Neural crest cell (in vitro differentiated cells): ENCODE data around the gene ORC3. TPM values are rescaled to one million over a fixed set of nuclear protein-coding genes. Genes with fewer than 3 reads are reported as not detected.

Source experiments
- DNase-seq: peaks from one replicate; pipeline ENCODE4 v3.0.0; 2021; ENCODE audit warnings: low read depth, mixed read lengths, low spot score
- H3K27ac Mint-ChIP-seq: one replicate; pipeline ENCODE4 v1.8.0; 2021; ENCODE audit warnings: mild to moderate bottlenecking, mixed read lengths; ENCODE audit not compliant: unreplicated experiment
- H3K27me3 Mint-ChIP-seq: 2 replicates; pipeline ENCODE4 v1.8.0; 2021; ENCODE audit warnings: low read depth, mild to moderate bottlenecking, mixed read lengths
- H3K36me3 Mint-ChIP-seq: 2 replicates; pipeline ENCODE4 v1.8.0; 2021; ENCODE audit warnings: low read depth, mild to moderate bottlenecking, mixed read lengths
- H3K4me1 Mint-ChIP-seq: 2 replicates; pipeline ENCODE4 v1.8.0; 2021; ENCODE audit warnings: mixed read lengths
- H3K4me3 Mint-ChIP-seq: one replicate; pipeline ENCODE4 v1.8.0; 2021; ENCODE audit warnings: mild to moderate bottlenecking, mixed read lengths
- H3K9me3 Mint-ChIP-seq: 2 replicates; pipeline ENCODE4 v1.8.0; 2021; ENCODE audit warnings: mixed read lengths
- CTCF ChIP-seq: fragments of 200-600 bp; sonication (generic); conservative IDR thresholded peaks from 2 replicates; pipeline ENCODE4 v1.5.0; 2021; ENCODE audit warnings: antibody characterized with exemption, mild to moderate bottlenecking
- total RNA-seq: library from RNA; stranded (reverse); gene quantifications from 2 replicates; pipeline ENCODE4 v1.2.1, GENCODE V29; 2021

Gene ORC3
- total RNA-seq, 1 donor from 2014 or later, result 37.3 TPM

- Mint-ChIP-seq H3K4me1 (no peaks in the 10 kb centered on the region), H3K27me3 (no peaks in the 10 kb centered on the region), H3K4me3 (no peak overlapping the region), H3K27ac (no peak overlapping the region), H3K9me3 (no peaks in the 10 kb centered on the region), H3K36me3 (peaks cover 4% of the 10 kb centered on the region)
- no peak for DNase-seq
- TF ChIP-seq CTCF, result no peak
Observed at GRCh38 chr6:87637106-87637505, 47.2 kb downstream of the ORC3 start.

- H3K27ac Mint-ChIP-seq, result no peak overlapping the region
- H3K4me1 Mint-ChIP-seq, result peaks cover 4% of the 10 kb centered on the region
- no peak overlapping the region for H3K4me3 Mint-ChIP-seq
- no peak for DNase-seq
- peaks cover 7% of the 10 kb centered on the region for H3K36me3 Mint-ChIP-seq
- no peaks in the 10 kb centered on the region for H3K27me3 Mint-ChIP-seq
- TF ChIP-seq CTCF, result no peak
- H3K9me3 Mint-ChIP-seq, result no peaks in the 10 kb centered on the region
Observed at GRCh38 chr6:87639373-87639772, 49.4 kb downstream of the ORC3 start.

- no peak overlapping the region for H3K27ac Mint-ChIP-seq
Observed at GRCh38 chr6:87641065-87641692, 51.2 kb downstream of the ORC3 start.

GRCh38 chr6:87645080-87645479, 55.1 kb downstream of the ORC3 start:
- Mint-ChIP-seq H3K27ac (no peak overlapping the region), H3K36me3 (peaks cover 3% of the 10 kb centered on the region), H3K27me3 (no peaks in the 10 kb centered on the region), H3K4me3 (no peak overlapping the region), H3K4me1 (peaks cover 4% of the 10 kb centered on the region), H3K9me3 (no peaks in the 10 kb centered on the region)
- no peak for TF ChIP-seq CTCF
- DNase-seq, result no peak

More at GRCh38 chr6:87641065-87641692, 51.2 kb downstream of the ORC3 start:
- Mint-ChIP-seq H3K27me3 (no peaks in the 10 kb centered on the region), H3K4me3 (no peak overlapping the region), H3K4me1 (peaks cover 4% of the 10 kb centered on the region), H3K9me3 (no peaks in the 10 kb centered on the region), H3K36me3 (peaks cover 5% of the 10 kb centered on the region)
- DNase-seq, result no peak
- TF ChIP-seq CTCF, result no peak

GRCh38 chr6:87653074-87653962, 63.4 kb downstream of the ORC3 start:
- no peak overlapping the region for H3K4me3 Mint-ChIP-seq
- no peaks in the 10 kb centered on the region for H3K9me3 Mint-ChIP-seq
- no peak for DNase-seq
- H3K27me3 Mint-ChIP-seq, result no peaks in the 10 kb centered on the region
- peaks cover 3% of the 10 kb centered on the region for H3K36me3 Mint-ChIP-seq
- no peak for TF ChIP-seq CTCF
- H3K4me1 Mint-ChIP-seq, result no peaks in the 10 kb centered on the region
- no peak overlapping the region for H3K27ac Mint-ChIP-seq
